ENCODE data around the gene ADAM11. TPM values are rescaled to one million over a fixed set of nuclear protein-coding genes. Genes with fewer than 3 reads are reported as not detected.
A peak's percentile ranks its signal among the peaks of the same experiment; 100 is the strongest.
"Not testable (repeated sequence)": the region's sequence is repeated elsewhere in the genome, so short reads cannot be mapped to it uniquely, and the experiment has no call there.

Gene ADAM11
- total RNA-seq, 8 experiments from 2014 or later = 0.15 to 10.1 (median 4.3) TPM

DNA sequence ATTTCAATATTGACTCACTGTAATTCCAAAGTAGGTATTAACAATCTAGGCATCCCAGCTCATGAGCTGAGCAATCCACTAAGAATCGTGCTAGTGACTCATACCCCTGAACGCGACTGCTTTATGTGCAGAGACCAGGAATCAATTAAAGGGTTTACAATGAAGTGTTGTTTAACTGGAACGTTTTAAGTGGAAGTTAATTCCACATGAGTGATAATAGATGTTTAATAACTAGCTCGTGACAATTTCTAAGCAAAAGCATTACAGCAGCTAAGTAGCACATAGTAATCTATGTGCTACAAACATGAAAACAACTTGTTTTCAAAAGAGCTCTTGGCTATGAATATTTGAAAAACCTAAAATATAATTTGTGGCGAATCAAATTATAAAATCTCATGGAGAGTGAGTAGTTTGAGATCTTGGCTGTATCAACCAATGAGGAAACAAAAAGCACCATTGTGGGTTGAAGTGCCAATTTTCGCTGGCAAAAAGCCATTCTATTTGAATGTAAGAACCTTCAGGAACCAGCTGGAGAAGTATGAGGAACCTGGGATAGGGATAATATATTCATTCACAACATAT, 61.9 kb downstream of the ADAM11 start:
- ATAC-seq (replicated peaks in 6 of 8) = peak; percentile 72 to 100 (median 99)
- no peak overlapping the region for H3K27ac ChIP-seq
- no peaks in the 10 kb centered on the region for H3K4me1 ChIP-seq (replicated peaks in 1 of 2)
- in situ Hi-C loops (cut with MboI; ENCODE audit: low pct_unique_long_range_greater_than_20kb in 2 of 9, low sequenced_read_pairs in 9 of 9, unreplicated experiment in 9 of 9) = no loop called here
- 0 to 47% (median 29%) methylated on average over 2 to 7 of the region's 7 CpGs for WGBS, 10 experiments
- no peak overlapping the region for H3K4me3 ChIP-seq

DNA sequence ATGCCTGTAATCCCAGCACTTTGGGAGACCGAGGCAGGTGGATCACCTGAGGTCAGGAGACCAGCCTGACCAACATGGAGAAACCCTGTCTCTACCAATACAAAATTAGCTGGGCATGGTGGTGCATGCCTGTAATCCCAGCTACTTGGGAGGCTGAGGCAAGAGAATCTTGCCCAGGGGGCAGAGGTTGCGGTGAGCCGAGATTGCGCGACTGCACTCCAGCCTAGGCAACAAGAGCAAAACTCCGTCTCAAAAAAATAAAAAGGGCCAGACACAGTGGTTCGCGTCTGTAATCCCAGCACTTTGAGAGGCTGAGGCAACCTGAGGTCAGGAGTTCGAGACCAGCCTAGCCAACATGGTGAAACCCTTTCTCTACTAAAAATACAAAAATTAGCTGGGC, 66.4 kb downstream of the ADAM11 start:
- H3K27ac ChIP-seq; H3K4me1 ChIP-seq (replicated peaks in 1 of 2); ATAC-seq (replicated peaks in 6 of 8); in situ Hi-C loops (cut with MboI; ENCODE audit: low pct_unique_long_range_greater_than_20kb in 2 of 9, low sequenced_read_pairs in 9 of 9, unreplicated experiment in 9 of 9); H3K4me3 ChIP-seq: not testable (repeated sequence)
- WGBS, 10 experiments = 60 to 100% (median 96%) methylated on average over 1 to 7 of the region's 9 CpGs; no CpG with 5 or more reads in 1 of the 10 experiments

DNA sequence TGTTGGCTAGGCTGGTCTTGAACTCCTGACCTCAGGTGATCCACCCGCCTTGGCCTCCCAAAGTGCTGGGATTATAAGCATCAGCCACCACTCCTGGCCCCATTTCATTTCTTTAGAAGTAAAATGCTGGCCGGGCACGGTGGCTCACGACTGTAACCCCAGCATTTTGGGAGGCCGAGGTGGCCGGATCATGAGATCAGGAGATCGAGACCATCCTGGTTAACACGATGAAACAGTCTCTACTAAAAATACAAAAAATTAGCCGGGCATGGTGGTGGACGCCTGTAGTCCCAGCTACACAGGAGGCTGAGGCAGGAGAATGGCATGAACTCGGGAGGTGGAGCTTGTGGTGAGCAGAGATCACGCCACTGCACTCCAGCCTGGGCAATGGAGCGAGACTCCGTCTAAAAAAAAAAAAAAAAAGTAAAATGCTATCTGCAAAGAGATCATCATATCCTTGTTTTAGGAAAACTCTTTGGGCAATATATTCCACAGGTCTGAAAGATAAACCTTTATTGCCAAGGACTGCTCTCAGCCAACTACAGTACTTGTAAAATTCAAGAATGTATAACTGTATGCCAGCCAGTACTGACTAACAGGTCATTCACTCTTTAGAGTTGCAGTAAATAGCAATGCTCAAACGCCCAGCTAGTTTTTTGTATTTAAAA, 67.5 kb downstream of the ADAM11 start:
- ATAC-seq (replicated peaks in 6 of 8) = no peak
- peaks cover 3 to 6% of the 10 kb centered on the region in 2 donors for H3K4me1 ChIP-seq (replicated peaks in 1 of 2)
- H3K27ac ChIP-seq = no peak overlapping the region
- no peak overlapping the region for H3K4me3 ChIP-seq
- WGBS, 10 experiments = 66 to 100% (median 94%) methylated on average over 1 to 10 of the region's 15 CpGs; no CpG with 5 or more reads in 1 of the 10 experiments
- in situ Hi-C loops (cut with MboI; ENCODE audit: low pct_unique_long_range_greater_than_20kb in 2 of 9, low sequenced_read_pairs in 9 of 9, unreplicated experiment in 9 of 9) = no loop called here

DNA sequence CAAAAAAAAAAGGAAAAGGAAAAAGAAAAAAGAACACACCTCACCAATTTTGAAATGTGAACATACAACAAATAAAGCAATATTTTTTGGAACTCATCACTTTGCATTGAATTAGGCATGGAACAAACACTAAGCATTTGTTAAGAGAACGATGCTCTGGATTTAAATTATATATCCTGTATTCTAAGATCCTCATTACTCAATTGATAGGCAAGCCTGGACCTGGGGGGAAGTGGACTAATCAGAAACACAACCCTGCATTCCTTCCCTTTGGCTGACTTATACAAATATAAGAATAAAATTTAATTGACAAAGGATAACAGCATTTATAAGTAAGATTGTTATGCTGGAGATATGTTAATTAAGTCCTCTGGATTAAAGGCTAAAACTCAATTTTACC, 69.1 kb downstream of the ADAM11 start:
- no peak for ATAC-seq (replicated peaks in 6 of 8)
- peaks cover 3 to 6% of the 10 kb centered on the region in 2 donors for H3K4me1 ChIP-seq (replicated peaks in 1 of 2)
- in situ Hi-C loops (cut with MboI; ENCODE audit: low pct_unique_long_range_greater_than_20kb in 2 of 9, low sequenced_read_pairs in 9 of 9, unreplicated experiment in 9 of 9) = no loop called here
- H3K4me3 ChIP-seq = peak overlapping the region in 1 of 5 donors; percentile 89
- WGBS, 10 experiments = 0 to 100% (median 60%) methylated on average over 1 of the region's 1 CpG; no CpG with 5 or more reads in 1 of the 10 experiments
- H3K27ac ChIP-seq = no peak overlapping the region

DNA sequence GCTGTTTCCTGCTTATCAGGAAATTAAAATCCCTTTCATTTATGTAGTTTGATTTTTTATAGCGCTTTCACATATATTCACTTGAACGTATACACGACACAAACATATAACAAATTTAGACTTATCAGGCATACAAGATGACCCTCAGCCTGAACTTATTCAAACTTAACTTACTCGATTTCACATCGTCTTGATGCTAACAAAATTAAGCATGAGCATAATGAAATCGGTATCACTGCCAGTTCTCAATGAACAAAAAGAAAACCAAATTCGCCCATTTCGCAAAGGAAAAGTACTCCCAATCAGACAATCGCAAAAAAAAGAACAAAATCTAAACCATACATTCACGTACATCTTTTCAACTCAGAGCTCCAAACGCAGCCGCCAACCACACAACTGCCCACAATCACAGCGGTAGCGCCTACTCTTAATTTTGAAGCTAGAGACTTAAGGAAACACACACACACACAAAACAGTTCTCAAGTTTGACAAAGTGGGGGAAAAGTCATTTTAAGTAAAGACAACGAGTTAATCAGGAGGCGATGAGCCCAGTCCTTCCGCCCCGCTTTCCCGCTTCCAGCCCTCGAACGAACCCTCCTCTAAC, 70.2 kb downstream of the ADAM11 start:
- in situ Hi-C loops (cut with MboI; ENCODE audit: low pct_unique_long_range_greater_than_20kb in 2 of 9, low sequenced_read_pairs in 9 of 9, unreplicated experiment in 9 of 9) = no loop called here
- Histone ChIP-seq H3K4me1 (replicated peaks in 1 of 2) (peaks cover 3 to 6% of the 10 kb centered on the region in 2 donors), H3K4me3 (peak overlapping the region; percentile 50 to 93 (median 89)), H3K27ac (no peak overlapping the region)
- peak in 7 of 8 experiments; percentile 1 to 29 (median 12) for ATAC-seq (replicated peaks in 6 of 8)
- WGBS, 10 experiments = 0 to 25% (median 1%) methylated on average over 1 to 16 of the region's 21 CpGs

DNA sequence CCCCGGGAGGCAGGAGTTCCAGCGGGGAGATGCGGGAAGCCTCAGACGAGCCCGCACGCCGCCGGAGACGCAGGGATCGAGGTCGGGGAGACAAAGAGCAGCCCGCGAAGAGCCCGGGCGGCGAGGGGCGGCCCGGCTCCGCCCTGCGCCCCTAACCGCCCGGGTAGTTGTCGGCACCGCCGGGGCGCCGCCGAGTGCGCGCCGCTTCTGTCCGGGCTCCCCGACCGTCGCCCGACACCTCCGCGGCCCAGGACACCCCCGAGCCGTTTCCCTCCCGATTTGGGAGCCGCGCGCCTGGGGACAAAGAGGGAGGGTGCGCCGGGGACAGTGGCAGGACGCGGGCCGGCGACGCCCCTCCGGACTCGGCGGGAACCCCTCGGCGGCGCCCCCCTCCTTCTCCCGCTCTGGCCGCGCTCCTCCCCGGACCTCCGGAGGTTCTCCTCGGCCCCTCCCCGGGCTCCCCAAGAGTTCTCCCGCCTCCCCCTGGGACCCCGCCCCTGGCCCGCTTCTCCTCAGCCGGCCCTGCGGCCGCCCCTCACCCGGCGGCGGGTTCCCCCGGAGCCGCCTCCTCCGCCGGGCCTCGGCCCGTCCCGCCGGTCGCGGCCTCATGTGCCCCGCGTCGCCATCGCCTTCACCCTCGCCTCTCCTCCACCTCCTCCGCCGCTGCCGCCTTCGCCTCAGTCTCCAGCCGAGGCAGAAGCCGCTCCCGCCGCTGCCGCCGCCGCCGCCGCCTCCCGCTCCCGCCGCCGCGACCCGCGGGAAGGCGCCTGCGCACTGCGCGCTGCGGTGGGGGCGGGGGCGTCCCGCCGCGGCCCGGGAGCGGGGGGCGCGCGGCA, 71.0 kb downstream of the ADAM11 start, which contains the start of gene GJC1:
Gene GJC1 (minus strand): TSS at position 765 of the 836 bp plus-strand sequence. CDS start 24,470 bp downstream, outside the sequence.
- peak within 1 kb of the TSS; percentile 50 to 93 (median 89) for H3K4me3 ChIP-seq
- H3K27ac ChIP-seq = peak within 1 kb of the TSS in 1 of 2 donors; percentile 19
- ATAC-seq (replicated peaks in 6 of 8) = peak; percentile 60 to 79 (median 72)
- H3K4me1 ChIP-seq (replicated peaks in 1 of 2) = peaks cover 3 to 6% of the 10 kb centered on the region in 2 donors
- WGBS, 10 experiments = 0% methylated on average over 1 to 2 of the region's 123 CpGs; no CpG with 5 or more reads in 8 of the 10 experiments
- in situ Hi-C loops (cut with MboI; ENCODE audit: low pct_unique_long_range_greater_than_20kb in 2 of 9, low sequenced_read_pairs in 9 of 9, unreplicated experiment in 9 of 9) = no loop called here

DNA sequence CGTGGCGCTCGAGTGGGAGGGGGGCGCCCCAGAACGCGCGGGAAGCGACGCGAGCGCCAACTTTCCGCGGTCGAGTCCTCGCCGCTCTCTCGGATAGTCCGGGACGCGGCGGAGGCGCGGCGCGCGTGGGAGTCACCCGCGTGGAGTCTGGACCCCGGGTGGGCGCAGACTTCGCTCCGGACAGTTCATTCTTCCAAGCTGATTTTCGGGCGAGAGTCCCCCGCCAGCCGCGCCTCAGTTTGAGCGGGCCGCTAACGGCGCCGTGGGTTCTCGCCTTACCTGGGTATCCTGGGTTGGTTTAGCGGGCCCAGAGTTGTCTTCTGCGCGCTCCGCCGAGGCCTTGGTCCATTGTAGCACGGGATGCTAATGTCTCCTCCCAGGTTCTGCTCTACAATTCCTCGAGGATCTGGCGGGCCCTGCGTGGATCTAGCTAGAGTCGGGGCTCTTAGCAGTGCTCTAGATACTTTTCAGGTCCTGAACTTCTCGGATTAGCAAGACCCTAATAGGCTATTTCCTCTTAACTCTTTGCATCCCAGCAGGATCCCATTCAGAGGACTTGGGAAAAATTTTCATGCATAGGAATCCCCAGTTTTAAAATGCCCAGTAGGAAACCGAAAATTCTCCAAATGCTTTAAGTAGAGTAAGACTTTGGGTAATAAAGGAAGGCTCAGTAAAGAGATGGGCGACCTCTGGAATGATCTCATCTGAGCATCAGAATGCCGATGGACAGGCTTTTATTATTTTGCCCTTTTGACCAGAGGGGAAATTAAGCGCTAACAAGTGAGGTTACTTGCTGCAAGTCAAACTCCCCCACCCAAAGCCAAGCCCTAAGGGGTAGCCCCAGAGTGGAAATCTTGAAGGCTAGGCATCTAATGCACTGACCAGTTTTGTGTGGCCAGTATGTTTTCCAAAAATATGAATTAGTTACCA, 71.8 kb downstream of the ADAM11 start:
- WGBS, 10 experiments = 3 to 66% (median 27%) methylated on average over 1 to 12 of the region's 58 CpGs; no CpG with 5 or more reads in 2 of the 10 experiments
- ATAC-seq (replicated peaks in 6 of 8) = peak; percentile 28 to 60 (median 52)
- in situ Hi-C loops (cut with MboI; ENCODE audit: low pct_unique_long_range_greater_than_20kb in 2 of 9, low sequenced_read_pairs in 9 of 9, unreplicated experiment in 9 of 9) = no loop called here
- H3K4me3 ChIP-seq = peak overlapping the region; percentile 50 to 93 (median 89)
- peaks cover 3 to 6% of the 10 kb centered on the region in 2 donors for H3K4me1 ChIP-seq (replicated peaks in 1 of 2)
- no peak overlapping the region for H3K27ac ChIP-seq

DNA sequence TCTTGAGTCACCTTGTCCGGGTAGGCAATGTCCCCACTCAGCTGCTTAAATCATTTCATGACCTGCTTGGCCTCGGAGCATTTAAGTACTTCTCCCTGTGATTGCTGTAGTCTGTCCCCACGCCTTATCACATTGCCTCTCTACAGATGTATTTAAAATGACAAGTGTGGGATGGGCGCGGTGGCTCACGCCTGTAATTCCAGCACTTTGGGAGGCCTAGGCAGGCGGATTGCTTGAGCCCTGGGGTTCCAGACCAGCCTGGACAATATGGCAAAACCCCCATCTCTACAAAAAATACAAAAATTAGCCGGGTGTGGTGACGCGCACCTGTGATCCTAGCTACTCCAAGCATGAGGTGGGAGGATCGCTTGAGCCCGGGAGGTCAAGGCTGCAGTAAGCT, 72.6 kb downstream of the ADAM11 start:
- in situ Hi-C loops (cut with MboI; ENCODE audit: low pct_unique_long_range_greater_than_20kb in 2 of 9, low sequenced_read_pairs in 9 of 9, unreplicated experiment in 9 of 9) = no loop called here
- WGBS, 10 experiments = 79 to 98% (median 87%) methylated on average over 1 to 12 of the region's 12 CpGs
- ATAC-seq (replicated peaks in 6 of 8) = no peak
- H3K4me1 ChIP-seq (replicated peaks in 1 of 2) = peaks cover 3 to 6% of the 10 kb centered on the region in 2 donors
- no peak overlapping the region for H3K27ac ChIP-seq
- no peak overlapping the region for H3K4me3 ChIP-seq

Other genes with a start within 250 kb of the ADAM11 start
- gene FZD2, start 201.5 kb upstream of the ADAM11 start, total RNA-seq = 10 to 100 TPM in 4 of 8 experiments, 1 to 10 TPM in 4; 1.0 to 34.2 (median 11.7) TPM
- 1 to 10 TPM in 5 of 8 experiments, under 1 TPM in 3; 0.81 to 2.5 (median 1.0) TPM for gene MEIOC, start 102.5 kb upstream of the ADAM11 start, total RNA-seq
- 10 to 100 TPM; 25.6 to 40.7 (median 31.5) TPM for gene CCDC43, start 69.2 kb upstream of the ADAM11 start, total RNA-seq
- gene DBF4B, start 50.3 kb upstream of the ADAM11 start, total RNA-seq = 10 to 100 TPM in 3 of 8 experiments, 1 to 10 TPM in 5; 2.8 to 20.0 (median 6.1) TPM
- gene GJC1, start 71.3 kb downstream of the ADAM11 start, total RNA-seq = 10 to 100 TPM in 2 of 8 experiments, 1 to 10 TPM in 6; 1.4 to 43.0 (median 9.0) TPM
- 1 to 10 TPM in 1 of 8 experiments, under 1 TPM in 3, not detected in 4; 0.63 to 1.1 (median 0.93) TPM for gene HIGD1B, start 88.9 kb downstream of the ADAM11 start, total RNA-seq
- 100 to 1,000 TPM in 2 of 8 experiments, 10 to 100 TPM in 6; 31.6 to 155 (median 63.5) TPM for gene EFTUD2, start 140.5 kb downstream of the ADAM11 start, total RNA-seq
- gene GFAP, start 156.5 kb downstream of the ADAM11 start, total RNA-seq = 1,000 to 10,000 TPM in 1 of 8 experiments, 1 to 10 TPM in 6, under 1 TPM in 1; 0.92 to 2,179 (median 1.8) TPM
- gene KIF18B, start 188.8 kb downstream of the ADAM11 start, total RNA-seq = 10 to 100 TPM in 3 of 8 experiments, under 1 TPM in 5; 0.20 to 17.8 (median 0.80) TPM
- 100 to 1,000 TPM in 1 of 8 experiments, 1 to 10 TPM in 4, under 1 TPM in 1, not detected in 2; 0.35 to 116 (median 3.3) TPM for gene C1QL1, start 209.3 kb downstream of the ADAM11 start, total RNA-seq